ENCODE results near the gene NUPR2.
"Not testable (repeated sequence)": the region's sequence is repeated elsewhere in the genome, so short reads cannot be mapped to it uniquely, and the experiment has no call there.

The NUPR2 gene, protein sequence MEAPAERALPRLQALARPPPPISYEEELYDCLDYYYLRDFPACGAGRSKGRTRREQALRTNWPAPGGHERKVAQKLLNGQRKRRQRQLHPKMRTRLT

DNA sequence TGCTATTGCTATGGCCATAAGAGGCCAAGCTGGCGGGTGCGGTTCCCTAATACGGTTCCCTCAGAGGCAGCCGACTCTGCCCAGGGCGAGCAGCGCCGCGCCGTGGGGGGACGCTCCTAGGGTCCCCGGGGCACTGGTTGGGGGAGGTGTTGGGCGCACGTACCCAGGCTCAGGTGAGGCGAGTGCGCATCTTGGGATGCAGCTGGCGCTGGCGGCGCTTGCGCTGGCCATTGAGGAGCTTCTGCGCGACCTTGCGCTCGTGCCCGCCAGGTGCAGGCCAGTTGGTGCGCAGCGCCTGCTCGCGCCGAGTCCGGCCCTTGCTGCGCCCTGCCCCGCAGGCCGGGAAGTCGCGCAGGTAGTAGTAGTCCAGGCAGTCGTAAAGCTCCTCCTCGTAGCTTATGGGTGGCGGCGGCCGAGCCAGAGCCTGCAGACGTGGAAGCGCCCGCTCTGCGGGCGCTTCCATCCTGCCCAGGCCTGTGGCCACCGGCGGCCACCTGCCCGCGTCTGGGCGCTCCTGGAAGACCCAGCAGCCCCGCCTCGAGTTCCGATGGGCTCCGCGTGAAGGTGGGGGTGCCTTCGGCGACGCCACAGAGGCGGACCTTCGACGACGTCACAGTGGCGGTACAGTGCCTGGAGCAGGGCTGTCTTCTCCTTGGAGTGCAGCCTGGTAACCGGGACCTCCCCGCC is at the start of gene NUPR2:
NUPR2 (minus strand) TSS at position 566 of the 687 bp plus-strand sequence; CDS start at position 463, 103 bp downstream.
- peak in 7 of 56 donors; percentile 3 to 36 (median 10) for DNase-seq

DNA sequence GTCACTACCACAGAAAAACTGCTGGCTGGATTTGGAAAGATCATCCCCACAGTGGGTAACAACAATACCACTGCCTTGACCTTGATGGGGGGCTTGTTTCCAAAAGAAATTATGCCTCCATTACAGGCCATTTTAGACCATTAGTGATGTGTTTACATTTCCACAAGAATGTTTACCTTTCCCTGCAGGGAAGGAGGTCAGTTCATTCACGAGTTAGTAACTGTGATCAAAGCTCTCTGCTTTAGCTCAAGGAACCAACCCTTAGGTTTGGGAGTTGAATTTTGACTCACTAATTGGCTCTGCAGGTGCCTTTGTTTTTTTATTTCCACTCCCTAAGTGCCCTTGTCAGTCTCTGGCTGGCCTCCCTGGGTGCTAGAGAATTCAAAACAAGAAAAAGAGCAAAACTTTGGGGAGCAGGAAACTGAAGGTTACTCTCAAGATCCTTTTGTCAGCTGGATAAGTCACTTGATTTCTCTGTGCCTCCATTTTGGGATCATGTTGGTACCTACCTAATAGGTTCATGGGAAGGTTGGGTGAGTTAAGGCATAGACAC is 41.1 kb upstream of the NUPR2 start:
- no peak for DNase-seq

DNA sequence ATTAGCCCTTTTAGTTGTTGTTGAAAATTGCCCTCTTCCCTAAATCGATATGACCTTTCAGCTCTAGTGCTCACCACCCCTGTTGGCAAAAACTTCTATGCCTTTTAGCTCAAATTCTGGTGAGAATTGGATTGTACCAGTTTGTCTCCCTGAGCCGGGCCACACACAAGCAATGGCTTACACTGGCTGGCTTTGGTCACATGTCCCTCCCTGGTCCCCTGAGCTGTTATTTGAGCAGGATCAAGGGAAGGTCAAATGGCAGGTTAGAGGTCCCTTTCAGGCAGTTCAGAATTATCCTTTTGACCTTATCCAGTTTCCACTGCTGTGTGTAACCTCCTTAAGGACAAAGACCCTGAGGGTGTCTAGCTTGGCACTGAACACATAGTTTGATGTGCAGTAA is 14.8 kb upstream of the NUPR2 start:
- not testable (repeated sequence) for DNase-seq

DNA sequence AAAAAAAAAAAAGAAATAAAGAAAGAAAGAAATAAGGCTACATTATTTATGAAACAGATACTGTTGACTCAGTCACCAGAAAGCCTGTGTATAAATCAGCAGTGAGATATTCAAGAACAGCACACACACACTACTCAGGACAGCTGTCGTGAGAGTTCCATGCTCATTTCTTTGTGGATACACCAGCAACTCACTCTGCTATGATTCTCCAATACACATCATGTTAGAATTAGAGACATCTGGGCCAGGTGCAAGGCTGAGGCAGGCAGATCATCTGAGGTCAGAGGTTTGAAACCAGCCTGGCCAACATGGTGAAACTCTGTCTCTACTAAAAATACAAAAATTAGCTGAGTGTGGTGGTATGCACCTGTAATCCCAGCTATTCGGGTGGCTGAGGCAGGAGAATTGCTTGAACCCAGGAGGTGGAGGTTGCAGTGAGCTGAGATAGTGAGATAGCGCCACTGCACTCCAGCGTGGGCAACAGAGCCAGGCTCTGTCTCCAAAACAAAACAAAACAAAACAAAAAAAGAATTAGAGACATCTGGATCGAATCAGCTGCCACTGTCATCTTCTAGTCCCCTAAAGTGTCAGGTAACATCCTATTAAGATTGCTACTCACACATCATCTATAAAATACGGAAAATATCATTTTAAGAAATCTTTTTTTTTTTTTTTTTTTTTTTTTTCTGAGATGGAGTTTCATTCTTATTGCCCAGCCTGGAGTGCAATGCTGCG is 11.2 kb upstream of the NUPR2 start:
- no peak for DNase-seq

DNA sequence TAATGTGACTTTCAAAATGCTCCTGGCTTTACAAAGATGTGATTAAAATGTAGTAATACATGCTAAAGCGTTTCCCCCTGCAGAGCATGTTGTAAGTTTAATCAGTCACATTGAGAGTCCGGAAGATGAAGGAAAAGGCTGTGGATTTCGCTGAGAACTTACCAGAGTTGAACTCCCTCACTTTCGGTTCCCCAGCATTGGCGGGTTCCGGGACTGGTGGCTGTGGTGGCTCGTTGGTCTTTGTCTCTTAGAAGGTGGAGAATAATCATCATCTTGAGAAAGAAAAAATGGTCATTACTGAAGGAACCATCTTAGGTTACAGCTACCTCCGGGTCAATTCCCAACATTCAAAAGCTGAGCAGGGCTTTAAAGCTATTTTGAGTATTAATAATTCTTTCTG is 9.6 kb upstream of the NUPR2 start:
- DNase-seq: no peak

DNA sequence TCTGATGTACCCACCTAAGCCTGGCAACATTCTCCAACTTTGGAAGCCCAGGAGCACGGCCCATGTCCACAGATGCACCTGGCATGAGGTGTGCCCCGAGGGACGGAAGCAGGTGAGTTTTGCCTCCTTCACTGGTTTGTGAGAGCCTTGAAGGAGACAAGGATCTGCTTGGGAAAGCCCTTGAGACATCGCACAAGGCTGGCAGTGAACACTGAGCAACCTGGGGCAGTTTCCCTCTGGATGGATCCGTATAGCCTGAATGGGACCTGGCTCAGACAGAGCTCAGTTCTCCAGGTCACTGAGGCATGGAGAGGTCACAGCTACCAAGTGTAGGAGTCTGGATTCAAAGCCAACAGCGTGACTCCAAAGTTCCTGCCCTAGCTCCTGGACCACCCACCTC is 8.8 kb upstream of the NUPR2 start:
- DNase-seq: no peak

DNA sequence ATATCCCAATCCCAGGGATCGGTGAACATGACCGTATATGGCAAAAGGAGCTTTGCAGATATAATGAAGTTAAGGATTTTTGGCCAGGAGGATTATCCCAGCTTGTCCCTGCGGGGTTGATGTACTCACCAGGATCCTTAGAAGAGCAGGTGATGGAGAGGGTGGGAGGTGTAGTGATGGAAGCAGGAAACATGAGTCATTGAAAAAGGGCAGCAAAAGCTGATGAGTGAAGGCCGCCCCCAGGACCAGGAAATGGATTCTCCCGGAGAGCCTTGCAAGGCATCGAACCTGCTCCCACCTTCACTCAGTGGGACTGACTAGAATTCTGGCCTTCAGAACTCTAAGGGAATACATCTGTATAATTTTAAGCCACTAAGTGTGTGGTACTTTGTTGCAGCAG is 5.2 kb upstream of the NUPR2 start:
- DNase-seq: no peak

DNA sequence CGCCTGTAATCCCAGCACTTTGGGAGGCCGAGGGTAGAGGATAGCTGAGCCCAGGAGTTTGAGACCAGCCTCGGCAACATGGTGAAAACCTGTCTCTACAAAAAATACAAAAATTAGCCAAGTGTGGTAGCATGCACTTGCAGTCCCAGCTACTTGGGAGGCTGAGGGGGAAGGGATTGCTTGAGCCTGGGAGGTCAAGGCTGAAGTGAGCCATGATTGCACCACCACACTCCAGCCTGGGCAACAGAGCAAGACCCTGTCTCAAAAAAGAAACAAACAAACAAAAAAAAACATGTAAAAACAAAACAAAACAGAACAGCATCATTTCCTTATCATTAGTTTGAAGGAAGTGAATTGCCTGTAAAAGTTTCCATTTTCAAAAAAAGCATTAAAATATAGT is 4.0 kb downstream of the NUPR2 start:
- DNase-seq: not testable (repeated sequence)

DNA sequence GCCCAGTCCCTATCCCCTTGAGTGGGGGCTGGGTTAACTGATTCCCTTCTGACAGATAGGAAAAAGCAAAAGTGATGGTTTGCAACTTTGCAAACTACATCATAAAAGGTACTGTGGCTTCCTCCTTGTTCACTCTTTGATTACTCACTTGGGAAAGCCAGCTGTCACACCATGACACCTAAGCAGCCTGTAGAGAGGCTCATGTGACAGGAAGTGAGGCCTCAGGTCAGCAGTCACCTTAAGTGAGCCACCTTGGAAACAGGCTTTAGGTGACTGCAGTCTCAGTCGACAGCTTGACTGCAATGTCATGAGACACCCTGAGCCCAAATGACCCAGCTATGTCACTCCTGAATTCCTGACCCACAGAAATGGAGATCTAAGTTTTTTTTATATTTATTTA is 5.6 kb downstream of the NUPR2 start:
- no peak for DNase-seq

DNA sequence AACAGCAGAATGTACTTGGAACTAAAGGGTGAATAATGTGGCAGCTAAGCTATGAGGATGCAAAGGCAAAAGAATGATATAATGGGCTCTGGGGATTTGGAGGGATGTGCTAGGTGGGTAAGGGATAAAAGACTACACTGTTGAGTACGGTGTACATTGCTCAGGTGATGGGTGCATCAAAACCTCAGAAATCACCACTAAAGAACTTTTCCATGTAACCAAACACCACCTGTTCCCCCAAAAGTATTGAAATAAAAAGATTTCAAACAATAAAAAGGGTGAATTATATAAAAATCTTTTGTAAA is 8.3 kb downstream of the NUPR2 start:
- DNase-seq: no peak

DNA sequence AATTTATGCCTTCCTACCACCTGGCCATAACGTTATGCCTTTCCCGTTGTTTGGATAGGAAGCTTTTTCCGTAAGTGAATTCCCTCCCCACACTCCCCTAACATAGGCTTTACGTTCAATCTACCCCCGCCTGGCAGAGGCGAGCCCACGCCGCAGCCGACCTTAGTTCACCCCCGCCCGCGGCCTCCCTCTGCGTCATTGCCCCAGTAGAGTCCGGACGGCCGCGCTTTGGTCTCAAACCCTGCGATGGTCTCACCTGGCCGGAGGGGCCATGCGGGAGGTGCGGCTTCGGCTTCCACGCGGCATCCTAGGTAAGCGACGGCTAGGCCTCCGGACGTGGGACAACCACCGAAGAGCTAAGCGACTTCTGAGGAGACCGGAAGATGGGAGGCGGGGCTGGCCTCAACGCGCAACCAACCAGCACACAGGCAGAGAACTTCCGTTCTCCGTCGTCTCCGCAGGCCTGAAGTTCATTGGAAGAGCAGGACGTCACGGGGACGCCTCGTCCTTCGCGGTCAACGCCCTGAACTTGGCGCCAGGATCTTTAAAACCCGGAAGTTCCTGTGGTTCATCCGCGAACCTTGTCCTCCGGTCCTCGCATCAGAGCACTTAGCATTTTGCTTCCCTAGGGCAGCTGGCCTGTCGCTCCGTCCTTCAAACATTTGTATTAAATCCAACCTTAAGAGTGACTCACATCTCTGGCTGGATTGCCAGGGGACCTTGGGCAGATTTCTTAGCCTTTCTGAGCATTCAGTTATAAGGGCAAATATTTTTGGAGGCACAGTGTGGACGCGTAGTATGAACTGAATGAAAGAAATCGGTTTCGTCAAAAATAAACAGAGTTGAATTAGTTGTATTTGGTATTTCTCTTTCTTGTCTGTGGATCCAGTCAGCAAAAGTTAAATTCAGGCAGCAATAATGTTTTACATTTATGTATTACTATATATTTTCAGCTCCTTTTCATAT is 9.8 kb downstream of the NUPR2 start, which contains the start of gene CHCHD2:
CHCHD2 (minus strand) TSS at position 369 of the 966 bp plus-strand sequence; CDS start at position 306, 63 bp downstream.
- DNase-seq: peak; percentile 44 to 99 (median 95)

DNA sequence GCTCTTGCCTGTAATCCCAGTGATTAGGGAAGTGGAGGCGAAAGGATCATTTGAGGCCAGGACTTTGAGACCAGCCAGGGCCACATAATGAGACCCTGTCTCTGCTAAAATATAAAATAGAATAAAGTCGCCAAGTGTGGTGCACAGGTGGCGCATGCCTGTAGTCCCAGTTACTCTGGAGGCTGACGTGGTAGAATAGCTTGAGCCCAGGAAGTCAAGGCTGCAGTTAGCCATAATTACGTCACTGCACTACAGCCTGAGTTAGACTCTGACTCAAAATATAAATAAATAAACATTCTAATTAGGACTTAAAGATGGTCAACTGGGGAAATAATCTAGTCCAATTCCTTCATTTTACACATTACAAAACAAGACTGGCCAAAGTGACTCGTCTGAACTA is 10.7 kb downstream of the NUPR2 start:
- DNase-seq: peak in 1 of 56 donors; percentile 5

DNA sequence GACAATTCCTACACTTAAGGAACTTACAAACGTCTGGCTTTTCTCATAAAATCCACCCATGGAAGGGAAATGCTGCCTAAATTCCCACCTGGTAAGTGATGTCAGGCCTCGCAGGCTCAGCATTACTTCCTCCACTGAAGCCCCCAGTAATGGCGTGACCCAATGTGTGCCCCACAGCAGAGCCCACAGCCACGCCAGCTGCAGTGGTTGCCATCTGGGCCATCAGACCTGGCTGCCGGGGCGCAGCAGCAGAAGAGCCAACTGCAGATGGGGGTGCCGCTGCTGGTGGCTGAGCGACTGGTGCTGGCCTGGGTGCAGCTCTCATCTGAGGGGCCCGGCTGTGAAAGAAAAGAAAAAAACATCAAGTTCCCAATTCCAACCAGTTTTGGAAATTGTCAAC is 12.1 kb downstream of the NUPR2 start:
- DNase-seq: not testable (repeated sequence)

DNA sequence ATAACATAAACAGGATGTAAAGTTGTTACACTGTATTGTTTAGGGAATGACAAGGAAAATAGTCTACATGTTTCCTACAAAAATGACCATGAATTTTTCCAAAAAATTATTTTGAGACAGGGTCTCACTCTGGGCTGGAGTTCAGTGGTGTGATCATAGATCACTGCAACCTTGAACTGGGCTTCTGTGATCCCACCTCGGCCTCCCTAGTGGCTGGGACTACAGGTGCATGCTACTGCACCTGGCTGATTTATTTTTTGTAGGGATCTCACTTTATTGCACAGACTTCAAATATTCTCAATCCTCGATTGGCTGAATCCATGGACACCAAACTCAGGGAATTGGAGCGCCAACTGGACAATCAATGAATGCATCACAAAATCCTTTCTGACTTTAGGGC is 16.6 kb downstream of the NUPR2 start:
- no peak for DNase-seq

DNA sequence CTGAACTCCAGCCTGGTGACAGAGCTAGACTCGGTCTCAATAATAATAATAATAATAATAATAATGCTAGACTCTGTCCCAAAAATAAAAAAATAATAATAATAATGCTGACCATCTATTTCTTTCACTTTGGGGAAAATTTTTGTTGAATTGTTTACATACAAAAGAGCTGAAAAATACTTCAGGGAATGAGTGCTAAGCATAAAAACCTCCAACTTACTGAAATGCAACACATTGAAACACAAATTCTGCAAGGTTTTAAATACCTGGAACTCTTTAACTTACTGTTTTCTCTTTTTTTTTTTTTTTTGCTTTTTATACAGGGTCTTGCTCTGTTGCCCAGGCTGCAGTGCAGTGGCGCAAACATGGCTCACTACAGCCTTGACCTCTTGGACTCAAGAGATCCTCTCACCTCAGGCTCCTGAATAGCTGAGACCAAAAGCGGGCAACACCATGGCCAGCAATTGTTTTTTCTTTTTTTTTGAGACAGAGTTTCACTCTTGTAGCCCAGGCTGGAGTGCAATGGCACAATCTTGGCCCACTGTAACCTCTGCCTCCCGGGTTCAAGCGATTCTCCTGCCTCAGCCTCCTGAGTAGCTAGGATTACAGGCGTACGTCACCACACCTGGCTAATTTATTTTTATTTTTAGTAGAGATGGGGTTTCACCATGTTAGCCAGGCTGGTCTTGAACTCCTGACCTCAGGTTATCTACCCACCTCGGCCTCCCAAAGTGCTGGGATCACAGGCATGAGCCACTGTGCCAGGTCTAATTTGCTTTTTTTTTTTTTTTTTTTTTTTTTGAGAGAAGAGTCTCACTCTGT is 17.8 kb downstream of the NUPR2 start:
- not testable (repeated sequence) for DNase-seq

DNA sequence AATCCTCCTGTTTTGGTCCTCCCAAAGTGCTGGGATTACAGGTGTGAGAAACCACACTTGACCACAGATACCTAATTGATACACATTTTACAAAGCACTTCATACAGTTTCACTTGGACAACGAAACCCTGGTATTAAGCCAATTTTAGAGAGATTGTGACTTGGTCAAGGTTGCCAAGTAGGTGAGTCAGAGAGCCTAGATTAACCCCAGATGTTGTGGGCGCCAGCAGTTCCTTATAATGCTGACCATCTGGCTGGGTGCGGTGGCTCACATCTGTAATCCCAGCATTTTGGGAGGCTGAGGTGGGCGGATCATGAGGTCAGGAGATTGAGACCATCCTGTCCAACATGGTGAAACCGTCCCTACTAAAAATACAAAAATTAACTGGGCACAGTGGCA is 18.5 kb downstream of the NUPR2 start:
- DNase-seq: no peak

DNA sequence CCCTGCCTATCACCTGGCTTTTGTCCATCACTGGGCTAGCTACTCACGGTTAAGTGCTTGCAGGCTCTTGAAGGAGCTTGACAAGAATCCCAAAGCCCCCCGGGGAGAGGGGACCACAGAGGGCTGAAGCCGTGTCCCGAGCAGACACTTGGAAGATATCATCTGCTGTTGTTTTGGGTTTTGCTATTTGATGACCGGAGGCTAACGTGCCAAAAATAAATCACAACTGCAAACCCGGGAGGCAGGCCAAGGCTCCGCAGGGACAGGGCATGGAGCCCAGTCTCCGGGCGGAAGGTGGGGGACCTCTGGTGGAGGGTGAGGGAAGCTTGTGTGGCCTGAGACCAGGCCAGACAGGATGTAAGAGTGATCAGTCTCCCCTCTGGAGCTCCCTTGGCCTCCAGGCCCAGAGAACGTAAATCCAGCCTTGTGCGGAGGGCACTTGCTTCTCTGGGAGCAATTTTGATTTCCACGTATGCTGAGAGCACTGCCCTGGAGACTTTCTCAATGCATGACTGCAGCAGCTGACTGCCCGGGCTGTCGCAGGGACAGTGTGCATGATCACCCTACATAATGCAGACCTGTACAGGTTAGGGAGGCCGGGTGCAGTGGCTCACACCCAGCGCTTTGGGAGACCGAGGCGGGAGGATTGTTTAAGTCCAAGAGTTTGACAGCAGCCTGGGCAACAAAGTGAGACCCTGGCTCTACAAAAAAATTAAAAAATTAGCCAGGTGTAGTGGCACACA is 23.3 kb downstream of the NUPR2 start, which contains the start of gene PHKG1:
PHKG1 (minus strand) TSS at position 164 of the 743 bp plus-strand sequence. CDS start 4,011 bp downstream, outside the sequence.
- DNase-seq: peak; percentile 12 to 86 (median 65)

DNA sequence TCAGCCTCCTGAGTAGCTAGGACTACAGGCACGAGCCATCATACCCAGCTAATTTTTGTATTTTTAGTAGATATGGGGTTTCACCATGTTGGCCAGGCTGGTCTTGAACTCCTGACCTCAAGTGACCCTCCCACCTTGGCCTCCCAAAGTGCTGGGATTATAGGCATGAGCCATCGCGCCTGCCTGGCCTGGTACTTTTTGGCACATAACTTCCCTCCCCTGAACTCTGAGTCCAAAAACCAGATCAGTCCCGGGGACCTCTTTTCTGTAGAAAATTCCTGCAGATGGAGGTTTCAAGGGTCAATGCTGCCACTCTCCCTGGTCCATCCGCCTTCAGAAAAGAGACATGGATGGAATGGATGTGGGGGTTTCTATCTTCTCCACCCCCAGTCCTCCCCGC is 23.8 kb downstream of the NUPR2 start:
- not testable (repeated sequence) for DNase-seq

DNA sequence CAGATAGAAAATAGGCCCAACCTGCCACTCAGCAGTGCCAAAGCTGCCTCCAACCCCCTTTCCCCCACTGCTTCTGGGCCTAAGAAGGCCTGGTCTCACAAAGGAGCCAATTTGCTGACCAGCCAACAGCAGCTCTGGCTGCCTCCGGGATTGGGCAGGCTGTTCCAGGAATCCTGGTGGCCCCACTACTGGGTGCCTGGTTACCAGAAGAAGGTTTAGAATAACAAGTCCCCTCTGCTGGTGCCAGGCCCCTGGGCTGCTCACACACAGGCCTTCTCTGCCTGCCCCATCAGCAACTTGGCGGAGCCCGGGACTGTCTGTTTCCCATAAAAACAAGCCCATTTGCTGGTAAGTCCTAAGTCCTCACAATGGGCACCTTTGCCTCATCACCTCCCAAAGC is 24.6 kb downstream of the NUPR2 start:
- peak in 52 of 56 donors; percentile 3 to 88 (median 48) for DNase-seq
